Gastrocnemius medialis (tissue), 4 donors: ENCODE results near the gene XPO6.

ENCODE experiments used
- POLR2A ChIP-seq, 2 donors: fragments of 450-650 bp; IDR thresholded peaks; one replicate each; pipeline ENCODE4 v1.6.1; 2017; ENCODE audit warnings: antibody characterized with exemption in 2 of 2, mild to moderate bottlenecking in 2 of 2, moderate library complexity in 2 of 2
- TF ChIP-seq, protein P1 (sequence below), 5 experiments: fragments of 450-650 bp in 3 of 5; fragments of 200-600 bp in 2 of 5; sonication (generic) in 2 of 5; IDR thresholded peaks in 4 of 5; conservative IDR thresholded peaks in 1 of 5; 1 replicate in 4 of 5; 2 replicates in 1 of 5; pipeline ENCODE4 v1.5.1; 2016 to 2019; ENCODE audit warnings: antibody characterized with exemption in 5 of 5, mild to moderate bottlenecking in 3 of 5, moderate library complexity in 3 of 5

DNA sequence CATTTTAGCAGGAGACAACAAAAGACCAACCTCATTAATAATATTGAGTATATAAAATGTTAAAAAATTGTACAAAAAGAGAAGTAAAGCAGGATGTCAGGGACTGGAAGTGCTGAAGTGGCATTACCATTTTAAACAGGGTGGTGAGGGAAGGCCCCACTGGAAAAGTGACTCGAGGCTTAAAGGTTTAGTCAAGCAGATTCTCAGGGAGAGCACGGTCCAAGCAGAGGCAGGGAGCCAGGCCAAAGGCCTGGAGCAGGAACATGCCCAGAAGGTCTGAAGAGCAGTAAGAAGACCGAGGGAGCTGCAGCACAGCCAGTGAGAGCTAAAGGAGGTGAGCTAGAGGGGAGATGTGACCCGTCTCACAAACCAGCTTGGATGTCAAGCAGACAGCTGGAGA, 7.6 kb downstream of the XPO6 start:
- TF ChIP-seq, protein P1, sequence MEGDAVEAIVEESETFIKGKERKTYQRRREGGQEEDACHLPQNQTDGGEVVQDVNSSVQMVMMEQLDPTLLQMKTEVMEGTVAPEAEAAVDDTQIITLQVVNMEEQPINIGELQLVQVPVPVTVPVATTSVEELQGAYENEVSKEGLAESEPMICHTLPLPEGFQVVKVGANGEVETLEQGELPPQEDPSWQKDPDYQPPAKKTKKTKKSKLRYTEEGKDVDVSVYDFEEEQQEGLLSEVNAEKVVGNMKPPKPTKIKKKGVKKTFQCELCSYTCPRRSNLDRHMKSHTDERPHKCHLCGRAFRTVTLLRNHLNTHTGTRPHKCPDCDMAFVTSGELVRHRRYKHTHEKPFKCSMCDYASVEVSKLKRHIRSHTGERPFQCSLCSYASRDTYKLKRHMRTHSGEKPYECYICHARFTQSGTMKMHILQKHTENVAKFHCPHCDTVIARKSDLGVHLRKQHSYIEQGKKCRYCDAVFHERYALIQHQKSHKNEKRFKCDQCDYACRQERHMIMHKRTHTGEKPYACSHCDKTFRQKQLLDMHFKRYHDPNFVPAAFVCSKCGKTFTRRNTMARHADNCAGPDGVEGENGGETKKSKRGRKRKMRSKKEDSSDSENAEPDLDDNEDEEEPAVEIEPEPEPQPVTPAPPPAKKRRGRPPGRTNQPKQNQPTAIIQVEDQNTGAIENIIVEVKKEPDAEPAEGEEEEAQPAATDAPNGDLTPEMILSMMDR (IDR thresholded peaks at IDR 0.05 in 4 of 5, conservative IDR thresholded peaks at IDR 0.05 in 1 of 5) = no peak
- no peak for TF ChIP-seq POLR2A (IDR thresholded peaks at IDR 0.05)
